HG03039 (cell line): ENCODE measurements around the gene RBM8A.

ENCODE experiments used
- ATAC-seq: cut with Tn5 transposase; IDR thresholded peaks from one replicate; pipeline ENCODE4 v1.9.1; 2021; ENCODE audit warnings: mild to moderate bottlenecking, moderate library complexity; ENCODE audit not compliant: unreplicated experiment

Gene RBM8A

DNA sequence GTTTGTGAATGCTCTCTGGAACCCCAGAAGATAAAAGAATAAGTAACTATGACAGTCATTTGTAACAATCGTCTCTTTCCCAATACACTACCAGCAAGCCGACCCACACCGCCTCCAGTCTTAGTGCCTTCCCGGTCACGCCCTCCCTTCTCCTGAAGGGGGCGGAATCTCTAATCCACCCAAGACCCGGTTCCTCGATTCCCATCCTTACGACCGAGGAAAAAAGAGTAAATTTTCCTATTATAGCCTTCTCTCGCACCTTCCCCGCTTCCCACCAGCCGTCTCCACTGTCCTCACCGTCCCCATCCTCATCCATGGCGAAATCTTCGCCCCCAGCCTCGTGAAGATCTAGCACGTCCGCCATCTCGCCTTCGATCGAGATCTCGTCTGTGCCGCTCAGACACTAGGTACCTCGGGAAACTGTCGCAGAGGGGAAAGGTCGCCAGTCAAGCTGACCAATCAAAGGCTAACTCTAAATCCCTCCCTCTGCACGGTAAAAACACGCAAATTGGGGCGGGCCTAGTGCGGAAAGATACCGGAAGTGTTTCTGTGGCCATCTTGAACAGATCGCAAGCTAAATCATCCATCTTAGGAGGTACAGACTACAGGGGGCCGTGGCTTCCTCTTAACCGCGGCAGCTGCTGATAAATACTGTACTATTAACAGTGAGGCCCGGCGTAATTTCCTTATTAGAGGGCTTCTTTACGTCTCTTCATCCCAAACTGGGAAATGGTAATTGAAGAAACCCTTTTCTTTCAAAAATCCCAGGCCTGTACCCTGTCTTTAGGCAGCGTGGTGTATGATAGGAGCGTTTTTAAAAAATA, at the start of gene RBM8A:
Gene RBM8A (minus strand): TSS at position 422 of the 824 bp plus-strand sequence. CDS start 58 bp downstream, at position 364.
- peak; percentile 94 for ATAC-seq

DNA sequence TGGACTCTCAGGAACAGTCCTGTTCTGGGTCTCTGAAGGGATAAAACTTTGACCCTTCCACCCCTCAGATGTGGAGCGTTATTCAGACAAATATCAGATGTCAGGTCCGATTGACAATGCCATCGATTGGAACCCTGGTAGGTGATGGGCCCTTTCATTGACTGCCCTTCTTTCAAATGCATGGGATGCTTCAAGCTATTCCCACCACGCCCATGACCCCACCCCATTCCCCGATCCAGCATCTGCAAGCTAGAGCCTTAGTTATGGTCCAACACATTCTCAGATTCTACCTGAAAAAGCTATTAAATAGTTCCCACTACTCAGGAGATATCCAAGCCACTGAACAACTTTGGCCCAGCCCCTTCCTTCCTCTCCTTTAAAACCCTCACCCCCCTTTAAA, 49.7 kb upstream of the RBM8A start:
- ATAC-seq: no peak

DNA sequence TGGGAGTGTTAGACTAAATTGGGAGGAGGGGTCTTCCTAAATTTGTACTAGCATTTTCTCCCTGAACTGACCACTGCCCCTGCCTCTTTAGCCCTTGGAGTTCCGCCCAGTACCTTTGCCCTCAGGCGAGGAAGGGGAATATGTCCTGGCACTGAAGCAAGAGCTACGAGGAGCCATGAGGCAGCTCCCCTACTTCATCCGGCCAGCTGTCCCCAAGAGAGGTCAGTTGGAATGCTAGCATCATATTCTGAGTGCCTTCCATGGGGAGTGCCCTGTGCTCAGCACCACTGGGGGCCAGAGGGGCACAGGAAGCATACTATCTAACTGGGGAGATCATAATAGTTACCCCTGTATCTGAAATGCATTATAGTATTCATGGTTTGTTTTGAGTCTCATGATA, 47.9 kb upstream of the RBM8A start:
- ATAC-seq: no peak

DNA sequence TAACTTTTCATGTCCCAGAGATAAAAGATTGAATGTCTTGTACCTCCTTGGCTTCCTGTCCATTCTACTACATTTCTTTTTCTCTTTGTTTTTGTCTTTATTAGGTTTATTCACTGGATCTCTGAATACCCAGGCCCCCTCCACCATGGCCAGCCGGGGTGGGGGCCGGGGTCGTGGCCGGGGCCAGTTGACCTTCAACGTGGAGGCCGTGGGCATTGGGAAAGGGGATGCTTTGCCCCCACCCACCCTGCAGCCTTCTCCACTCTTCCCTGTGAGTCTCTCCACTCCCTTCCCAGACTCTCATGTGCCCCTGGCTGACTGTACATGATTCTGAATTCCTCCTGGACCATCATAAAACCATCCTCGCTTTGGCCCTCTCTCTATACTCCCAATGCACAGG, 47.4 kb upstream of the RBM8A start:
- ATAC-seq: no peak

DNA sequence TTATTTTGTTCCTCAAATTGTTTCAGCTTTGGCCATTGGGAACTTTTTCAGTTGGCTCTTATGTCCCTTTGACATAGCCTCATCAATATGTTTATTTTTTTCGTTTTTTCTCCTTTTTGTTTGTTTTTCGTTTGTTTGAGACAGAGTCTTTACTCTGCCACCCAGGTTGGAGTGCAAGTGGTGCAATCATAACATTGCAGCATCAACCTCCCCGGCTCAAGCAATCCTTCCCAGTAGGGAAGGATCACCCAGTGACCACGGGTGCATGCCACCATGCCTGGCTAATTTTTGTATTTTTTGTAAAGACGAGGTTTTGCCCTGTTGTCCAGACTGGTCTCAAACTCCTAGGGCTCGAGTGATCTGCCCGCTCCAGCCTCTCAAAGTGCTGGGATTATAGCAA, 45.3 kb upstream of the RBM8A start:
- ATAC-seq: no peak

DNA sequence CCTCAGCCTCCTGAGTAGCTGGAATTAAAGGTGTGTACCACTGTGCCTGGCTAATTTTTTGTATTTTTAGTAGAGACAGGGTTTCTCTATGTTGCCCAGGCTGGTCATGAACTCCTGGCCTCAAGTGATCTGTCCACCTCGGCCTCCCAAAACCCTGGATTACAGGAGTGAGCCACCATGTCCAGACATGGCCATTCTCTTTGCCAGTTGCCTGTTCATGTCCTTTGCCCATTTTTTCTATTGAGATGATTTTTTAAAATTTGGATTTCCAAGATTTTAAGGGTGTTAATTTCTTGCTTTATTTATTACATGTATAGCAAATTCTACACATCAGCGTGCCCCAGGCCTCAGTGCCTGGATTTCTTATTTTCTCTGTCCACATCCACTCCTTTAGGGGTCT, 40.0 kb upstream of the RBM8A start:
- ATAC-seq: no peak

DNA sequence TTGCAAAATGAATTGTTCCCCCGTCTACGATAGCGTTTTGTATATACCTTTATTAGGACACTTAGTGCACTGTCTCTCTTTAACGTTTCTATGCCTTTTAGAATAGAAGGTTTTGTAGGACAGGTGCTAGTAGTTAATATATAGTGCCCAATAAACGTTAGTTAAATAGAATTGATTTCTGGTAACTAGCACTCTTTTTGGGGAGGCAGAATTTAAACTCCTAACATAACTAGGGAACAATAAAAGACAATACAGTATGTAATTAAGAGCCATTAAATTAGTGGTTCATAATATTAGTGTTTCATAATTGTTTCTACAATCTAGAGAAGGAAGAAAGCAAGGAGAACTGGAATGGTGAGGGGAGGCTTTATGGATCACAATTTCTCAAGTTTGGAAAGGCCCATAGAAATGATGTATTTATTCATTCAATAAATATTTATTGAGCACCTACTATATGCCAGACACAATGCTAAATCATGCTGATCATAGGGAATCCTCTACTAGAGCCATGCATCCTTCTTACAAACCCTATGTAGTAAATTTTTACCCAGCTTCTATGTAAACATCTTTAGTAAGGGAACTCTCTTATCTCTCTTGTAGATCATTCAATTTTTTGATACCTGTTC, 37.9 kb upstream of the RBM8A start:
- ATAC-seq: no peak

DNA sequence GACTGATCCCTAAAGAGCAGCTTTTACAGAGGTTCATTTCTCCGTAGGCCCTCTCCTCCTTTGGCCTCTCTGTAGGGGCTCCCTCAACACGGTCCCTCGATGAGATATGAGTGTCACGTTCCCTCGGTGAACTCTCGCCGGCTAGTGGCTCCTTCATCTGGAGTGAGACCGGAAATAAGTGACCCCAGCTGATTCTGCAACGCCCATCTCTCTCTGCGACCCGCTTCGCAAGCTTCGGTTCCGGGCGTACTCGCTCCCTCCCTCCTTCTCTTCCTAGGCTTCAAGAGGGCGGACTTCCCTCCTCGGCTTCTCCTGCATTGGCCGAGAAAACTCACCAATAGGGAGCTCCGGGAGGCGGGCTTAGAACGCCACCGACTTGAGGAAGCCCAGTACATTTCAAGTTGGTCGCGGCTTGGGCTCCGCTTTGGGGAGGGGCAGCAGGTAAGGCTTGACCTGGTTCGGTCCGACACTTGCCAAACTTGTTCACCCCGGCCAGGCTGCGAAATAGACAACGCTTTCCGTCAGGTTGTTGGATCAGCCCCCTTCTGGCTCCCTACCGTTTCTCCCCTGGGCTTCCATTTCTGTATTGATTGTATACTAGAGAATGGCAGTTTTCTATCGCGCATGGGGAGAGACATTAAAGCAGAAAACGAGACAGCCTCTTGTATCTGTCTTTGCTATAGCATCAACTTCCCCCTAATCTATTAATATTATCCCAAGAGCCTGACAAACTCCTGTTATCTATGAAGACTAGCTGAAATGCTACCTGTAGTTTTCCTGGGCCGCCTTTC, 37.2 kb upstream of the RBM8A start, which contains the start of the genes ANKRD34A and POLR3GL:
Gene ANKRD34A (minus strand): TSS at position 248 of the 791 bp plus-strand sequence. CDS start 2,816 bp downstream, outside the sequence.
Gene POLR3GL (plus strand): TSS at position 363 of the 791 bp plus-strand sequence. CDS start 10,176 bp downstream, outside the sequence.
- ATAC-seq: peak; percentile 85

DNA sequence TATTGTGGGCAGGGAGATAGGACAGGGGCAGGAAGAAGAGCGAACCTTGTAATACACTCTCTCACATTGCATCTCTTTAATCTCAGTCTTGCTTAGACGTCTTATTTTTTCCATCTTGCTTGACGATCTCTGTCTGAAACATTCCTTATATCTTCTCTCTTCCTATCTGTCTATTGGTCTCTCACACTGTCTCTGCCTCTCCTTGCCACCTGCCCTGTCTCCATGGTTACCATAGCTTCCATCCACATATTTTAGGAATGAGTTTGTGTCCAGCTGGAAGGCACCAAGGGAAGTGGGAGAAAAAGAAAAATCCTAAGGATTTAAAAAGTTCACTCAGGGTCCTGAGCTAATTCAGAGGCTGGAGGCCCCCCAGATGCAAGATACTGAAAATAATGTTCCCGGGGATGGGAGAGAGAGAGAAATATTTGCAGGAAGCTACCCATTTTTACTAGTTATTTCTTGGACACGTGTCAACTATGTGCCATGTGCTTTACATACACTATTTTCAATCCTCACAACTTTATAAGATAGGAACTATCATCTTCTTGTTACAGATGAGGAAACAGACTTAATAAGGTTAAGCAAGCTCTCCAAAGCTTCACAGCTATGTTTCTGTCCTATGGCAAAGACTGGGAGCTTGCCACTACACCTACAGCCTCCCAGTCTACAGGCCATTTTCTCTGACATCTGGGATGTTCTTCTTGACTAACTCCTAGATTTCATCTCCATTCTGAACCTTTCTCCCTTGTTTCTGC, 36.2 kb upstream of the RBM8A start:
- ATAC-seq: no peak

DNA sequence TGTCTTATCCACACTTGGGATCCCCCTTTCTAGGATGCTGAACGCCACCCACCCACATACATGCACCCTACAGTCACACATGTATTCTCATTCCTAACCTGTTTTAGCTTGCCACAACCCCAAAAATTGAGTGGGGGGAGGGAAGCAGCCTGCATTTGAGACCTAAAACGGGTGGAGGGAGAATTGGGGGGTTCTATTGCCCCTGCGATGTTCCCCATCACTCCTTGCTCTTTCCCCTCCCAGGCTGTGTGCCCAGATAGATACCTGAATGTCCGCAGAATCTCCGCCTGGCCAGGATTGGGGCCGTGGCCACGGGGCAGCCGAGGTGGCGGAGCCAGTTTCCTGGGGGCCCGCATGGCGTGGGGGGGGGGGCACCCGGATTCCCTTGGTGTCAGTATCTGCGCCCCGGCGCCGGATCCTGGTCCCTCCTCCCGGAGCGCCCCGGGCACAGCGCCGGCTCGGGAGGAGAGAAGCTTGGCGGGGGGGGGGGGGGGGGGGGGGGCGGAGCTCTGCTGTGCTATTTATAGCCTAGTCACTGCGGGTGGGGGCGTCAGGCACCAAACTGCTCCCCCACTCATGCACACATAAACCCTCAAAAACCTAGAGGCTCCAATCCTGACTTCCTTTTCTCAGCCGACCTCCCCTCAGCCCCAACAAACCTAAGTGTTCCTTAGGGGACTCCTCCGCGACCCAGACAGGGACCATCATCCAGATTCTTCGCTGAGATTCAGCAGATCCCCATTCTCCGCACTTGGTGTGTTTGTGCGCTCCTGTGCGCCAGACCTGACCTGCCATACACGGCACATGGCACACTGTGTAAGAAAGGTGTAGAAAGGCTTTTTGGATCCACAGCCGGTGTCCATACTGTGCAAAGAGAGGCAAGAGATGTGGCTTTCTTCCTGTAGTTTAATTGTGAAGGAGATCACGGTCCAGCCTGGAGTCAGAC, 35.1 kb upstream of the RBM8A start:
- no peak for ATAC-seq

DNA sequence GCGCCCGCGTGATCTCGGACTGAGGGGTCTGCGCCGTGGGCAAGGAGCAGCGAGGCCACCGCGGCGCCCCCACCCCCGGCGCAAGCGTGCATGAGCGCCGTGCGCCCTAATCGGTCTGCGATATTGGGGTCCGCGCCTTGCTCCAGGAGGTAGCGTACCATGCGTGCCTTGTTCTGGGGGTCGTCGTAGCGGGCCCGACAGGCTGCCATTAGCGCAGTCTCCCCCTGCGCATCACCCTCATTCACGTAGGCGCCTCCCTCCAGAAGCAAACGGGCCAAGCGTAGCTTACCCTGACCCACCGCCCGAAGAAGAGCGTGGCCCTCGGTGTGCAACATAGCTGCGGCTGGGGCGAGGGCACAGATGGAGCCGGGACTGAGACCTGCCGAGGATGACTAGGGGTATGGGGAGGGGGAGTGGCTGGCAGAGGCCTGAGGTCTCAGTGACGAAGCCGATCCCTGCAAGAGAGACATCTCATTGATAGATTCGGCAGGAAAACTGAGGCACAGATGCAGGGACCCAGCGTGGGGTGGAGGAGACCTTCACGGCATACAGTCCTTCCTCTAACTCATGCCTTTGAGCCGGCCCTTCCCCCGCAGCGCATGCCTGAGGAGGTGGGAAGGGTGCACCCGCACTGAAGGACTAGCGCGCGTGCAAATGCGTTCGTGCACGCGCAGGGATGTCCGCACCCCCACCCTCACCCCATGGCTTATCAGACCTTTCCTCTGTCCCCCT, 34.3 kb upstream of the RBM8A start:
- ATAC-seq: no peak

DNA sequence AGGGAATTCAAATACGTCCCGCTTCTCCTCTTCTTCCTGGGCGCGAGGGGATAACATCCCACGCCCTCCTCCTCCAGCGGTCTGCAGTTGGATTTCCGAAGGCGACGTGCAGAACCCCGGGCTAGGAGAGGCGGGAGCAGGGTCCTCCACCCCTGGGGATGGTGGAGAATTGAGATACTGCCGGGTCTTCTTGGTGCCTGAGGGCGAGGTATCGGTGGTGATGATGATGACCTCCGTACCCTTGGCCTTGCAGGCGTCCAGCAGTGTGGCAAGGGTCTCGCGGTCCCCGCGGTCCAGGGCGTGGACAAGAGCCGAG, 33.8 kb upstream of the RBM8A start:
- ATAC-seq: no peak

DNA sequence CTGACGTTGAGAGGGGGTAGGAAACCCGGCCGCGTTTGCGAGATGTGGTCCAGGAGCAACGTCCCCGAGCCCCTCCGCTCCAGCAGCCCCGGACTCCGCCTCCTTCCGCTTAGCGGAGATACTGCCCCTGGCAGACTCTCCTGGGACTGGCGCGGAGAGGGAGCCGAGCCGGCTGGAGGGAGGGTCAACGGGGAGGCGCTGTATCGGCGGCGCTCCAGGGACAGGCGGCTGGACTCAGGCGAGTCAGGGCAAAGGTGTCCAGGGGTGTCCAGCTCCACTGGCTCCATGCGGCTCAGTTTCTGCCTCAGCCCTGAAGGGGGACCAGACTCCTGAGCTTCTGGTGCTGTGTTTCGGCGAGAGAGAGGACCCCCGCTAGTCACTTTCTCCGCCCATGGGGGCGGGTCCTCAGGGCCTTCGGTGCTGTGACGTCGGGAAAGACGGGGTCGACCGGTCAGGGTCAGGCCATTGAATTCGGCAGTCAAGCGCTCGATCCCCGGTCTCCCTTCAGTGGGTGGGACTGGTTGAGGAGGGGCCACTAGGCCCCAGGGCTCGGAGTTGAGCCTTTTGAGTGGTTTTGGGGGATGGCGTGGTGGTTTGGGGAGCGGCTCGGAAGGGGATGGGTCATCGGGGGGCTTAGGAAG, 33.3 kb upstream of the RBM8A start:
- no peak for ATAC-seq

DNA sequence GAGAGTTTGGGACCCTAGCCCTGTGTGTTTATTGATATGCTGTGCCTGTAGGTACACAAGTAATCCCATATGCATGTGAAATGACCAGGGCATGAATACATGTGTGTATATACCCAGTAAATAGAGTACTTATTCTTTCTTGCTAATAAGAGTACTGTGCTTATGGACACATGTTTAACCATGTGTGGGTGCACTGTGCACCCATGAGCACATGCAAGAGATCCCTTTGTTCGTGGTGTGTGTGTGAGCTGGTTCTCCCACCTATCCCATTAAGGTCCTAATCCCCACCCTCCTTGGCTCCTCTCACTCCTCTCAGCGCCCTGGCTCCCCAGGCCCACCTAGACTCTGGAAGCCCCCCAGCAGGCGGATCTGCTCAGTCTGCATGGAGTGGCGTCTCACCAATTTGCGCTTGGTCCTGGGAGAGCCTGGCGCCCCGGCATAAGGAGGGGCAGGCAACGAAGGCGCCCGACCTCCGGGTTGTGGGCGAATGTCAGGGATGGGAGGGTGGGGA, 32.7 kb upstream of the RBM8A start:
- no peak for ATAC-seq

DNA sequence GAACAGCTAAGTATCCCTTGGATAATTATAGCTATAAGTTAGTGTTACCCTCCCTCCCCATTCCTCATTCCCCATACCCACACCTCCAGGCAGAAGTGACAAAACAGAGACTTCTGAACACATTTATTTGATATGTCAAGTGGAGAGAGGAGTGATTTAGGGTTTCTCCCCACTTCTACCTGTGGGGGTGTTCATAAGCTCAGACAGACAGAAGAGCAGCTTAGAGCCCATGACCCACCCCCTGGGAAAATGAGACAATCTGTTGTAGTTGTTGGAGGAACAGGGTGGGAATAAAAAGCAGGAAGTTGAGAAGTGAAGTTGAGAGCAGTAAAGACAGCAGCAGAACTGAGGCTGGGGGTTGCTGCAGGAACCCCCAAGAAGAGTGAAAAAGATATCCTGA, 32.0 kb upstream of the RBM8A start:
- ATAC-seq: no peak

DNA sequence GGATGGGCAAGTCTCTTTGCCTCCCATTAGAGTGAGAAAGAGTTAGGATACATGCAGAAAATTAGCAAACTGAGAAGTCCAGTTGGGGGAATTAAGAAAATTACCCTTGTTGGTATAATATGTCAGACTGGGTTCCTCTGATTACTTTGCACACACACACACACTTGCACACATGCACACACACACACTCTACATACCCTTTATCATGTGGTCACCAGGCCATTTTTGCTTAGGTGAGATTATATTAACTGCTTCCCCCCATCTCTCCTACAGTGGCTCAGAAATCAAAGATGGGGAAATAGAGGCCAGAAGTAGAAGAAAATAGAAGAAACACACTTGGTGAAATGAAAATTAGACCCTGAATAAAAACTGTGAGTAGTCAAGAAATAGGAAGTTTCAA, 31.4 kb upstream of the RBM8A start:
- no peak for ATAC-seq

DNA sequence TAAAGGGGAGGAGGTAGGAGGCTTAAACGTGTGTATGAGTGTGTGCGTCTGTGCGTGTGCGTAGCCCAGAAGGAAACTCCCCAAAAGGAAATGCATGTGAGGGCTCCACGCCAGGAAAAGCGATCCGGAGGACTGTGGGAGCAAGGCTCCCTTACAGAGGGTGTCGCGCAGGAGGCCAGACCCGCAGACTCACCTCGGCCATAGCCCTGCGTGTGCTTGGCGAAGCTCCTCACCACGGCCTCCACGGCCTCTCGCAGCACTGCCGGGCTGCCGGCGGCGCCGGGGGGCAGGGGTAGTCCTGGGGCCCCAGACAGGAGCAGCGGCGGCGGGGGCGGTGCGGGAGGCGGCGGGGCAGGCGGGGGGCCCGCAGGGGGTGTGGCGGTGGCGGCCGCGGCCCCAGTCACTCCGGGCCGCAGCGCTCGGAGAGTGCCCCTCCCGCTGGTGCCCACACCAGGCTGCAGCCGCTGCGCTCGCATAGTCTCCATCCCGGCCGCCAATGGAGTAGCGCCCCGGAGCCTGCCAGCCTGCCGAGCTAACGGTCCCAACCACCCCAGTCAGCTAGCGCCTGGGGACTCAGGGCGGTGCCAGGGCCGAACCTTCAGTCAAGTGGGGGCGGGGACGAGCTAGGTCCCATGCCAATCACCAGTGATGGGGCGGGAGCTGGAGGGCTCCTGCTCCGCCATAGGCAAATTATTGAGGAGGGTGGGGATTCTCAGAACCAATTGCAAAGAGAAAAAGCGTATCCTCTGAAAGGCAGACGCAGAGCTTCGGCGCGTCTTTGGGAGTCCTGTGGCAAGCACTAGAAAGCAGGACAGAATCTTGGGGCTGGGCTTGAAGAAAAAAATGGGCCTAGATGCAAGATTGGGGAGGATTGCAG, 30.4 kb upstream of the RBM8A start, which contains the start of gene LIX1L:
Gene LIX1L (minus strand): TSS at position 575 of the 877 bp plus-strand sequence. CDS start 90 bp downstream, at position 485.
- ATAC-seq: peak; percentile 84
